ENCODE results near the gene AGXT2.
"Not testable (repeated sequence)": the region's sequence is repeated elsewhere in the genome, so short reads cannot be mapped to it uniquely, and the experiment has no call there.

AGXT2 gene

DNA sequence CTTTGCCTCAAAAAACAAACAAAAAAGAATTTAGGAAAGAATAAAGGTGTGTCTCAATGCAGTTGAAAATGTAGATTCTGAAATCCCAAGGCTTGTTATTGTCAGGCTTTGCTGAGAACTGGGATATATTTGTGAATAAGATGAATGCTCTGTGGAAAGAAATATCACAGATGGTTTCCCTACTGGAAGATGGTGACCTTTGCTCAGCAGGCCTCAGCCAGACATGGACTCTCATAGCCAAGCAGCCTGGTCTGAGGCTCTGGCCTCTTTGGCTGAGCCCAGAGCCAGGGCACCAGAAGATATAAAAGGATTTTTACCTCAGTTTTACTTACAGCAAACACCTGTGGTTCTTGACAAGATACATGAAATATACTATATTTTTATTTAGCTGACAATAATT is 37.1 kb downstream of the AGXT2 start:
- DNase-seq: no peak

- no peak for DNase-seq
Measured at GRCh38 chr5:35009657-35010056, 38.1 kb downstream of the AGXT2 start.

GRCh38 chr5:35009019-35009418 is 38.7 kb downstream of the AGXT2 start:
- no peak for DNase-seq

- DNase-seq: no peak
Measured at GRCh38 chr5:35004771-35005170, 43.0 kb downstream of the AGXT2 start.

GRCh38 chr5:35004200-35004599 is 43.5 kb downstream of the AGXT2 start:
- no peak for DNase-seq

DNA sequence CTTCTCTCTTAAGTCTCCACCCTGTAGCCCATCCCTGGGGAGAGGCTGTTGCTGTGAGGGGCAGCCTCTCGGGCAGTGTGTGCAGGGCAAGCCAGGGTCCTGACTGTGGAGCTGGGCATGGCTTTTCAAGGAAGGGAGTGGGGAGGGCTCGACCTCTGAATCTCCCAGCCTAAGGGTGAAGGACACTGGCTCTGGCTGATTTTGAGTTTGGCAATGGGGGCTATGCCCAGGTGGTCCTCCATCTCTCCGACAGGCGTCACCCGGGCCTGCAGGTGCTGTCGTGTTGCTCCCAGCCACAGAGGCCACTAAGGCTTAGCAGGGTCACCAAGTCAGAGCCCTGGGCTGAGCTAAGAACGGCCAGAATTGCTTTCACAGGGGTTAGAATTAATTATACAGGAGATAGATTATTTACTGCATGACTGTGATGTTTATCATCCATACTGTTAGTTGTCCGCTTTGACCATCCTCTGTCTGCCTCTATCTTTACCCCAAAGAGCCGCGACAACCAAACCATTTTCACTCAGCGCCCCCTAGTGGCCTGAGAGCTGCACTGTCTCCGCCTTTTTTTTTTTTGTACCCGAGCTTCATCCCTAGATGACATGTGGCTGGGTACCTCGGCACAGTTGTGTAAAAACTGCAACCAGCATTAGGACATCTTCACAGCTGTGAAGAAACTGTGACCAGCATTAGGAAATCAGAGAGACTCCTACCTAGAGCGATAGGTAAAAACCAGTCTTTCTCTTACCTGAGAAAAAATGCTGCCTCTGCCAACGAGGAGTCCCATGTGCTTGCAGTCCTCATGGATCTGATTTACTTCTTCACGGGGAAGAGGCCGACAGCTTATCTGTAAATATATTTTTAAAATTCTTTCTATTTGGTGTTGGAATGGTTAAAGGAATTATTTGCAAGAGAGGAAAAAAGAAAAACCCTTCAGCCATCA is 44.5 kb downstream of the AGXT2 start:
- peak; percentile 41 for DNase-seq

DNA sequence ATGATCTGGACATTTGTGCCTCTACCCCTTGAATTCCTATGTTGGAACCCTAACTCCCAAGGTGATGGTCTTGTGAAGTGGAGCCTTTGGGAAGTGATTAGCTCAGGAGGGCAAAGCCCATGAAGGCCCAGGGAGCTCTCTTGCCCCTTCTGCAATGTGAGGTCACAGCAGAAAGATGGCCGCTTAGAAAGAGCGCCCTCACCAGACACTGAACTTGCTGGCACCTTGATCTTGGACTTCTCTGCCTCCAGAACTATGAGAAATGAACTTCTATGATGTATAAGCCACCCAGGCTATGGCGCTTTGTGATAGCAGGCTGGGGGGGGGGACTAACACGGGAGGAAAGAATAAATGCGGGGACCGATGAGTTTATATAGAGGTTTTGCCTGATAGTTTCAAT is 45.3 kb downstream of the AGXT2 start:
- no peak for DNase-seq

GRCh38 chr5:35001842-35002241 is 45.9 kb downstream of the AGXT2 start:
- DNase-seq: no peak

- DNase-seq: no peak
Measured at GRCh38 chr5:34998058-34998789, 49.5 kb downstream of the AGXT2 start.

DNA sequence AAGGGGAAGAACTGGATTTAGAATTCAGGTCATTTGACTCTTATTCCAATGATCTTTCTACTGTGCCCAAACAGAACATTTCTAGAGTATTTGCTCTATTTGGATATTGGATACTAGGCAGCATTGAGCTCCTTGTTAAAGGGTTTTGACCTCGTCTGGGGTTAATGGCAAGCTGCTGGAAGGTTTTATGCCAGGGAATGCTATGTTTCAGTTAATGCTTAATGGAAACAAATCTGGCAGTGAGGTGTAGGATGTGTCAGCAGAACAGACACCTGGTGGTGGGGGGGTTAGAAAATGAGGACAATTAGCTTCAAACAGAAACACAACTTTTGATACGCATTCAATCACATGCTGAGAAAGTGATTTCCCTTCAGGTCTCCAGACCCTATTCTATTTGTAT is 51.5 kb downstream of the AGXT2 start:
- no peak for DNase-seq

GRCh38 chr5:34993951-34994350 is 53.8 kb downstream of the AGXT2 start:
- DNase-seq: no peak

DNA sequence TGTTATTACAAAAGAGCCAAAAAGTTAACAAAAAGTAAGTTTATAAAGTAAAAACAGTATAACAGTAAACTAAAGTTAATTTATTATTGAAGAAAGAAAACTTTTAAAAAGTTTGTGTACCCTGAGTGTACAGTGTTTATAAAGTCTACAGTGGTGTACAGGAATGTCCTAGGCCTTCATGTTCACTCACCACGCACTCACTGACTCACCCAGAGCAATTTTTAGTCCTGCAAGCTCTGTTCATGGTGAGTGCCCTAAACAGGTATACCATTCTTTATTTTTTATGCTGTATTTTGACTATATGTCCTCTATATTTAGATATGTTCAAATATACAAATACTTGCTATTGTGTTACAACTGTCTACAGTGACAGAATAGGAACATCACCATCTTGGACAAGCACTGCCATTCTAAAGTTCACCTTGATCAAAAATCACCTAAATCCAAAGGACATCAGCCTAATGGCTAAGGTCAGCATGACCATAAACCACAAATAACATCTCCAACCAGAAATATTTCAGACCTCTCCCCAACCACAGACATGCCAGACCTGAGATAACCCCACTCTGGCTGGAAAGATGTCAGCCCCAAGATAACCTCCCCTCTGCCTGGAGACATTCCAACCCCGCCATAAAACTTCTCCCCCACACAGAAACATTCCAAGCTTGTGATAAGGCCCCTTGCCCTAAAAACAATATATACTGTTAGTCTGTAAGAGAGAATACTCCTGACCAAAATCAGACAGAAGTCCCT is 56.1 kb downstream of the AGXT2 start:
- DNase-seq: no peak

GRCh38 chr5:34986965-34987364 is 60.8 kb downstream of the AGXT2 start:
- DNase-seq: no peak

GRCh38 chr5:34982823-34983222 is 64.9 kb downstream of the AGXT2 start:
- no peak for DNase-seq

DNA sequence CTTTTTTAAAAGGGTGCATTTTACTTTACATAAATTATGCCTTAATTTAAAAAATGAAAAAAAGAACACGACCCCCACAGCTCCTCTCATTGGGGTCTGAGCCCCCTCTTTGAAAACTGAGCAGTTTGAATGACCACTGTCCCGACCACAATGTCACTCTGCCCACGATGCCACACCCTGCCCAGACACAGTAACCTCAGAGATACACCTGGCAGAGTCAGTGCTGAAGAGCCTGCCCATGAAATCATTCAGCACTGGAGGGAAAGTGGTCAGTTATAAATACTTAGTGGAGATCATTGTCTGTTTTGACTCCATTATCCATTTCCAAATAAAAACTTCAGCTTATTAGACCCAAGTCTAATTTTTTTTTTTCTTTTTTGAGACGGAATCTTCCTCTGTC is 69.1 kb downstream of the AGXT2 start:
- DNase-seq: no peak

GRCh38 chr5:34977934-34978613 is 69.7 kb downstream of the AGXT2 start:
- DNase-seq: no peak

GRCh38 chr5:34976347-34976746 is 71.4 kb downstream of the AGXT2 start:
- no peak for DNase-seq

DNA sequence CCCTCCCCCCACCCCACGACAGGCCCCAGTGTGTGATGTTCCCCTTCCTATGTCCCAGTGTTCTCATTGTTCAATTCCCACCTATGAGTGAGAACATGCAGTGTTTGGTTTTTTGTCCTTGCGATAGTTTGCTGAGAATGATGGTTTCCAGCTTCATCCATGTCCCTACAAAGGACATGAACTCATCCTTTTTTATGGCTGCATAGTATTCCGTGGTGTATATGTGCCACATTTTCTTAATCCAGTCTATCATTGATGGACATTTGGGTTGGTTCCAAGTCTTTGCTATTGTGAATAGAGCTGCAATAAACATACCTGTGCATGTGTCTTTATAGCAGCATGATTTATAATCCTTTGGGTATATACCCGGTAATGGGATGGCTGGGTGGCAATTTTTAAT is 76.1 kb downstream of the AGXT2 start:
- DNase-seq: not testable (repeated sequence)

DNA sequence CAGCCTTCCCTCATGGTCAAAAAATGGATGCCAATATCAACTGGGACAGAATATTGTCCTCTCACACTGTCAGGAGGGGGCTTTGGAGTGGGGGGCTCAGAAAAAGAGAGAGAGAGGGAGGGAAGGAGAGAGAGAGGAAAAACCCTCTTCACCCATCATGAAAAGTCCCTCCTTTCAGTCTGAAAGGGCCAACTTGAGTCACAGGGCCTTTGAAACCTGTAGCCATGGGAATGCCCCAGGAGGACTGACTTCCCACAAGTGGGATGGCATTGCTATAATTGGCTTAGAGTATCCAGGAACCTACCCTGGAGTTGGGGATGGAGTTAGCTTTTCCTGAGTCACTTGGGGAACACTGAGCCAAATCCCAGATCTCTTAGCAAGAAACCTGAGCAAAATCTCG is 77.2 kb downstream of the AGXT2 start:
- no peak for DNase-seq

GRCh38 chr5:34968258-34968657 is 79.5 kb downstream of the AGXT2 start:
- no peak for DNase-seq

DNA sequence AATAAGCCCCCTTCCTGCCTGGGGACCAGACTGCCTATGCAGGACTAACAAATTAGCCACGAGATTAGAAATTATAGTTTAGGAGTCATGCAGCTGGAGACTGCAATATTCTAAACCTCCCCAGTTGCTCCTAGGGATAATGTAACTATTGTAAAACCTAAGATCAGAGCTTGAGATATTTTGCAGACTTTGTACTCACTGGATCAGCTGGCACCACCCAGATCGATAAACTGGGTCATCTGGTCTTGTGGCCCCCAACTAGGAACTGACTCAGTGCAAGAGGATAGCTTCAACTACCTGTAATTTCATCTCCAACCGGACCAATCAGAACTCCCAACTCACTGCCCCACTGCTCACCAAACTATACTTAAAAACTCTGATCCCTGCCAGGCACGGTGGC is 80.2 kb downstream of the AGXT2 start:
- no peak for DNase-seq

- DNase-seq: no peak
Measured at GRCh38 chr5:34959323-34959722, 88.4 kb downstream of the AGXT2 start.

Measured in NCI-H1092 (cell line).